ENCODE data around the gene MAST4.
A peak's percentile ranks its signal among the peaks of the same experiment; 100 is the strongest.
"Not testable (repeated sequence)": the region's sequence is repeated elsewhere in the genome, so short reads cannot be mapped to it uniquely, and the experiment has no call there.

The MAST4 gene

DNA sequence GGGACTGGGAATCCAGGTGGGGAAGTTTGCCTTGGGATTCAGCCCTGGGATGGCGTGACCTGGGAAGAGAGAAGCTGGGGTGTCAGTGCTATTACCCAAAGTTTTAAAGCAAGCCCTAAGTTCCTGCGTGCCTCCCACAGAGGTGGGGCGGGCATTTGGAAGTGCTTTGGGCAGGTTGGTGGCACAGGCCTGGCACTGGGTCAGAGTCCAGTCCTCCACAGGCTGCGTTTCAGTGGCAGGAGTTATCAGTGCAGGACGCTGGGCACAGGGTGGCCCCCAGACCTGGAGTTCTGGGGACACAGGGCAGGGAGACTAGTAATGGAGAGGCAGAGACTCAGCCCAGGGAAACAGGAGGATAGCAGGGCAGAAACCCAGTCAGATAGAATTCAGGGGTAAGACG is 147.2 kb downstream of the MAST4 start:
- TF ChIP-seq, protein P1, sequence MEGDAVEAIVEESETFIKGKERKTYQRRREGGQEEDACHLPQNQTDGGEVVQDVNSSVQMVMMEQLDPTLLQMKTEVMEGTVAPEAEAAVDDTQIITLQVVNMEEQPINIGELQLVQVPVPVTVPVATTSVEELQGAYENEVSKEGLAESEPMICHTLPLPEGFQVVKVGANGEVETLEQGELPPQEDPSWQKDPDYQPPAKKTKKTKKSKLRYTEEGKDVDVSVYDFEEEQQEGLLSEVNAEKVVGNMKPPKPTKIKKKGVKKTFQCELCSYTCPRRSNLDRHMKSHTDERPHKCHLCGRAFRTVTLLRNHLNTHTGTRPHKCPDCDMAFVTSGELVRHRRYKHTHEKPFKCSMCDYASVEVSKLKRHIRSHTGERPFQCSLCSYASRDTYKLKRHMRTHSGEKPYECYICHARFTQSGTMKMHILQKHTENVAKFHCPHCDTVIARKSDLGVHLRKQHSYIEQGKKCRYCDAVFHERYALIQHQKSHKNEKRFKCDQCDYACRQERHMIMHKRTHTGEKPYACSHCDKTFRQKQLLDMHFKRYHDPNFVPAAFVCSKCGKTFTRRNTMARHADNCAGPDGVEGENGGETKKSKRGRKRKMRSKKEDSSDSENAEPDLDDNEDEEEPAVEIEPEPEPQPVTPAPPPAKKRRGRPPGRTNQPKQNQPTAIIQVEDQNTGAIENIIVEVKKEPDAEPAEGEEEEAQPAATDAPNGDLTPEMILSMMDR (IDR thresholded peaks at IDR 0.05; ENCODE audit: insufficient read depth, low read depth, low read length, missing control alignments), result no peak
- H3K4me3 ChIP-seq (ENCODE audit: low read depth, low read length), result no peak overlapping the region
- DNase-seq (ENCODE audit: low read depth), result no peak

DNA sequence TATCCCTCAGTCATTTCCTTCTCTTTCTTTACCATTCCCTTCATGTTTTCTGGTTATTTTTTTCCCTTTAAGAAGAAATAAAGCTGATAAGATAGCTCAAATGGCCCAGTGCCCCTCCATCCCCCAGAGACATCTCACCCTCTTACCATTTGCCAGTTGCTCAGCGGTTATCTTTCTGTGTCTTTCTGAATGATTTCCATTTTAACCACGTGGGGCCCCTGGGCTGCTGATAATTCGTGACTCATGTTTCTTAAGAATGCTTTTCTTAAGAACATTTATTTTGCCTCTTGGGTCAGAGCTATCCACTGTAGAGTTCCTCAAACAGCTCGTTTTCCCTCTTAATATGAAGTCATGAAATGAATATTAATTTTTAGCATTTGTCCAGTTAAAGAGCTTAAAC is 147.8 kb downstream of the MAST4 start:
- TF ChIP-seq, protein P1 (IDR thresholded peaks at IDR 0.05; ENCODE audit: insufficient read depth, low read depth, low read length, missing control alignments), result no peak
- DNase-seq (ENCODE audit: low read depth), result no peak
- H3K4me3 ChIP-seq (ENCODE audit: low read depth, low read length), result no peak overlapping the region

DNA sequence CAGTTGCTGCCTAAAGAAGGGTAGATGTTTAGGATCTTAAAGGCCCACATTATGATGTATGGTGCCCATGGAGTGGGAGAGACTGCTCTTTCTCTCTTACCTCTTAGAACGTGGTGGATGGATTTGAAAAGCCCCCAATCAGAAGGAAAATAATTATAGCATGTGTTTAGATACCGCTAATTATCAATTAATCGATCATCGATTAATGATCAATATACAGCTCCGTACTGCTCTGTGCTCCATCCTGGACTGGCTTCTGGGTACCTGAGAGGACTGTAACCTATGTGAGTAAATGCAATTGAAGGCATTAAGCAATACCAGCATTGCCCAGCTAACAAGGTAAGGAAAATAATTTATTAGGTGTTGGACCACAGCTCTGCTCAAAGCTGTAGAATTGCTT is 149.1 kb downstream of the MAST4 start:
- TF ChIP-seq, protein P1 (IDR thresholded peaks at IDR 0.05; ENCODE audit: insufficient read depth, low read depth, low read length, missing control alignments), result no peak
- H3K4me3 ChIP-seq (ENCODE audit: low read depth, low read length), result no peak overlapping the region
- DNase-seq (ENCODE audit: low read depth), result no peak

GRCh38 chr5:66747607-66748006 is 151.4 kb downstream of the MAST4 start:
- H3K4me3 ChIP-seq (ENCODE audit: low read depth, low read length), result no peak overlapping the region
- TF ChIP-seq, protein P1 (IDR thresholded peaks at IDR 0.05; ENCODE audit: insufficient read depth, low read depth, low read length, missing control alignments), result no peak
- no peak for DNase-seq (ENCODE audit: low read depth)

DNA sequence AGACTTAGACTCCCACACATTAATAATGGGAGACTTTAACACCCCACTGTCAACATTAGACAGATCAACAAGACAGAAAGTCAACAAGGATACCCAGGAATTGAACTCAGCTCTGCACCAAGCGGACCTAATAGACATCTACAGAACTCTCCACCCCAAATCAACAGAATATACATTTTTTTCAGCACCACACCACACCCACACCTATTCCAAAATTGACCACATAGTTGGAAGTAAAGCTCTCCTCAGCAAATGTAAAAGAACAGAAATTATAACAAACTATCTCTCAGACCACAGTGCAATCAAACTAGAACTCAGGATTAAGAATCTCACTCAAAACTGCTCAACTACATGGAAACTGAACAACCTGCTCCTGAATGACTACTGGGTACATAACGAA is 156.5 kb downstream of the MAST4 start:
- not testable (repeated sequence) for H3K4me3 ChIP-seq (ENCODE audit: low read depth, low read length)

DNA sequence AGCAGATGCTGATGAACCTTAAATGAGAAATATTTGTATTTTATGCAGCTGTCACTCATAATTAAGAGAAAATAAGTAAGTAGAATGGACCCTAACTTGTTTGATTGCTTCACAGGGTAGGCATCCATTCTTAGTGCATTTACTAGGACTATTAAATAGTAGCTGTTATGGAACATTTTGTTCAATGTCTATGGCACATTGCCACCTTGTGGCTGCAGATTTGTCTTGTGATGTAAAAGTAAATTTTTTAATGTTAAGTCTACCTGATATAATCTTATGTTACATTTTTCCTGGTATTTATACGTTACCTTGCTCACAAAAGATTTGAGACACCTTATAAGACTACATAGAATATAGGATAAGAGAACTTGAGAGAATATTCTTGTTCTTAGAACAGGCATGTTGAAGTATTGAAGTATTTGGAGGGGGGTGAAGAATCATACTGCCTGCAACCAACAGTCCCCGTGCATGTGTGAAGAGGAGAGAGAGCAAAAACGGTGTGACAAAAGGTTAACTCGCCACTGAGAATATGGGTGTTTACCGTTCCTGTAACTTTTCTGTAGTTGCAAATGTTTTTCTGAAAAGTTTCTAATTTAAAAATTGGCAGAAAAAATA is 161.1 kb downstream of the MAST4 start:
- DNase-seq (ENCODE audit: low read depth), result peak; percentile 38
- H3K4me3 ChIP-seq (ENCODE audit: low read depth, low read length), result no peak overlapping the region
- TF ChIP-seq, protein P1 (IDR thresholded peaks at IDR 0.05; ENCODE audit: insufficient read depth, low read depth, low read length, missing control alignments), result peak; percentile 39

More for the DNA sequence above, 156.5 kb downstream of the MAST4 start:
- not testable (repeated sequence) for DNase-seq (ENCODE audit: low read depth)

DNA sequence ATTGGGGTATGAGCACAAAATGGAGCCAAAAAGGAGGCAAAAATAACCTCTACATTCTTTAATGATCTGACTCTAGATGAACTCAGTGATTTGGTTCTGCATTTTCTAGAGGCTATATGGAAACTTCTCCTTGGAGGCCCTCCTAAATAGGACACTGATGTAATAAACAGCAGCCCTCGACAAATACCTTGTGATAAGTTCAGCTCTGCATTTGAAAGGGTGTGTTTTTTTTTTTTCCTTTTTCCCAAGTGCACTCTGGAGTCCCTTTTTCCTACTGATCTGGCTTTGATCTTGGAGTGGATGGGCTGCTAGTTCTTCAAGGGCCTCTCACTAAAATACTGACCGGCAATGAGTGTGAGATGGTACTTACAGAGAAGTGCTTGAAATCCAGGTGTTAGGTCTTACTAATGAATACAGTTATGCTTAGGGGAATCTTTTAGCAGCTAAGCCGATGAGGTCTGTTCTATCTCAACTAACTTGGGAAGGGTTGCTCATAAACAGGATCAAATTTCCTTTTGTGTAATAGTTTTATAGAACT is 161.7 kb downstream of the MAST4 start:
- TF ChIP-seq, protein P1 (IDR thresholded peaks at IDR 0.05; ENCODE audit: insufficient read depth, low read depth, low read length, missing control alignments), result no peak

More for the DNA sequence above, 161.7 kb downstream of the MAST4 start:
- no peak for DNase-seq (ENCODE audit: low read depth)
- no peak overlapping the region for H3K4me3 ChIP-seq (ENCODE audit: low read depth, low read length)

Data from GM12865 (cell line).